HG02571 (cell line): ENCODE data around the gene INO80.

Experiments
- ATAC-seq: cut with Tn5 transposase; IDR thresholded peaks from one replicate; pipeline ENCODE4 v1.9.1; 2021; ENCODE audit warnings: mild to moderate bottlenecking, moderate library complexity; ENCODE audit not compliant: unreplicated experiment

INO80 gene

DNA sequence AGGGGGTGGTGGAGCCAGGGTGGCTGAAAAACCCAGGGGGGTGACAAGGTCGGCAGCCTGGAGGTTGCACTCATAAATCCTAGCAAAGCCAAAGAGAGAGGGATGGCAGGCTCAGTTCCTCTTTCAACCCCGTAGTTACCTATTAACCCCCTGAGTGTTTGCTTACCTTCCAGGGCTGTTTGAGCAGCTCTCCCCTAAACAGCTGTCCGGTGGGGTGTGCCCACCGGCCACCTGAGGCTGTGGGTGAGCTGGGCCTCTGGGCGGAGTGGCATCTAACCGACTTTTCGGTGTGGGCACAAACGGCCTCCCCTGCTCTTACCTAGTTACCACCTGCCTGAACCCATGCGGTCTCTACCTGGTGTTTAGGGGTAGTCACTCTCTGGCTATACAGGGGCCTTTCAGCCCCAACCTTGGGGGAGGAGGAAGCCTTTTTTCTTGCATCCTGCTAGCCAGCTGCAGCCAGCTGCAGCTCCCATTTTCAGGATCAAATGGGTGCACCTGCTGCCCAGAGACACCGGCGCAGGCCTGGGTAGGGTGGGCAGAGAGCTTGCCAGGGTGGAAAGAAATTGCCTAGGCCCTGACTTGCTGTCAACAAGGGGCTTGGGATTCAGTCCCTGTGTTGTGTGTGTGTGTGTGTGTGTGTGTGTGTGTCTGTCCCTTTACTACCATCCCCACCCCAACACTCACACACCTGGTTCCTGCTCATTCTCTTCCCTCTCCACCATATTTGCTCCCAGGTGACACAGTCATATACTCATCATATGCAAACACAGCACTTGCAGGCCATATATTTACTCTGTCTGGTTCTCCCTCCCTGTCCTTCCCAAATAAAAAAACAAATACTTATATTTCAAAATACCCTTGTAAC, 183.2 kb downstream of the INO80 start:
- ATAC-seq: no peak

DNA sequence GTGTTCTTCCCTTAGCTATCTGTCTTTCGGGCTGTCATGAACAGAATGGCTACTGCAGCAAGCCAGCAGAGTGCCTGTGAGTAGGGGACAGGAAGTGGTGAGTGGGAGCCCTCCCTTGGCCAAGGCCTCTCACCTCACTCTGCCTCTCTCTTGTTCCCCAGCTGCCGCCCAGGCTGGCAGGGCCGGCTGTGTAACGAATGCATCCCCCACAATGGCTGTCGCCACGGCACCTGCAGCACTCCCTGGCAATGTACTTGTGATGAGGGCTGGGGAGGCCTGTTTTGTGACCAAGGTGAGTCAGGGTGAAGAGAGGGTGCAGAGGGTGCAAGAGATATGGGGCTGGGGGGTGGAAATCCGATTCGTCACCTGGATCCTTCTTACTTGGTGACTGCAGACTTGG, 183.9 kb downstream of the INO80 start:
- ATAC-seq: no peak

- no peak for ATAC-seq
Measured at GRCh38 chr15:40931300-40932142, 184.6 kb downstream of the INO80 start.

GRCh38 chr15:40930430-40931299, 185.4 kb downstream of the INO80 start:
- ATAC-seq: no peak

DNA sequence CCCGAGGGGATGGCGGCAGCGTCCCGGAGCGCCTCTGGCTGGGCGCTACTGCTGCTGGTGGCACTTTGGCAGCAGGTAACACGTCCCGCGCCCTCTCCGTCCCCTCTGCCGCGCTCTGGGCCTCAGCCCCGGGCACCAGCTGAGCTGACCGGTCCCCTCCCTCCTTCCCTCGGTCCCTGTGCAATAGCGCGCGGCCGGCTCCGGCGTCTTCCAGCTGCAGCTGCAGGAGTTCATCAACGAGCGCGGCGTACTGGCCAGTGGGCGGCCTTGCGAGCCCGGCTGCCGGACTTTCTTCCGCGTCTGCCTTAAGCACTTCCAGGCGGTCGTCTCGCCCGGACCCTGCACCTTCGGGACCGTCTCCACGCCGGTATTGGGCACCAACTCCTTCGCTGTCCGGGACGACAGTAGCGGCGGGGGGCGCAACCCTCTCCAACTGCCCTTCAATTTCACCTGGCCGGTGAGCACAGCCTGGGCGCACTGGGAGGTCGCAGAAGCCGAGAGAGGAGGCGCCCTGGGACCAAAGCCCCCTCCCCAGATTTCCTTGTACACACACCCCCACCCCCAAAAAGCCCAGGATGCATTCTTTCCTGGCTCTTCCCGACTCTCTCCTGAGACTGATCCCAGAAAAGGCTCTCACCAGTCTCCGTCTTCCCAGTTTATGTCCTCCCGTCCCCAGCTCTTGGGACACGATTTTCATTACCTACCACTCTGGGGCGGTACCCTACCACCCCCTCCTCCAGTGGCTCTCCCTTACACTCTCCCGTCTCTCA, 186.2 kb downstream of the INO80 start:
- no peak for ATAC-seq
